GM10266 (cell line): Measurements from ENCODE around the gene UBE2QL1.

ENCODE experiments used
- DNase-seq: peaks from one replicate; pipeline ENCODE4 v3.0.0; 2012; ENCODE audit errors: extremely low spot score
- TF ChIP-seq, protein P1 (sequence below): IDR thresholded peaks from 2 replicates; pipeline ENCODE4 v1.5.1; 2012; ENCODE audit warnings: mild to moderate bottlenecking, low read depth; ENCODE audit not compliant: control insufficient read depth, insufficient read depth; ENCODE audit errors: missing control alignments

UBE2QL1 gene

DNA sequence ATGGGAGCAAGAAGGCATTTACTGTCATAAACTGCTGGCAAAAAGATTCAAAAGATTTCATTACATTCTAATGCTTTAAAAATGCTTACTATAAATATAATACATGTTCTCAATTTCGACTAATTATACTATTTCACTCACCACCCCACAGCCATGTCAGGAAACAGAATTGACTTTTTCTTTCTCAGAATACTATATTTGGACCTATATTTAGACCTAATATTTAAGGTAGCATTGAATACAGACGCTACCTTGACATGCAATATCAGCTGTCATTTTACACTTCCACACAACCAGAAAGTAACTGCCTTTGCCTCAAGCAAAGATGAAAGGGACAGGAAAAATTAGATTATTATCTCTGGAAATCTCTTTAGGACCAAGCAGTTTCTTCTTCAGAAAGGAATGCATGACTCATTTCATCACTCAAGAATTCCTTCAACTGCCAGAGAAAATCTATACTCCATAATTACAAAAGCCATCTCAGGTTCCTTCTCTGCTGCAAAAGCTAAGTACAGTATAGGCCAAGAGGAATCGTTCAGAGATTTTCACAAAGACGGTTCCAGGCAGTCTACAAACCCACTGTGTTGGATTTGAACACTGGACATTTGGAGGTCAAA is 11.8 kb upstream of the UBE2QL1 start:
- TF ChIP-seq, protein P1, sequence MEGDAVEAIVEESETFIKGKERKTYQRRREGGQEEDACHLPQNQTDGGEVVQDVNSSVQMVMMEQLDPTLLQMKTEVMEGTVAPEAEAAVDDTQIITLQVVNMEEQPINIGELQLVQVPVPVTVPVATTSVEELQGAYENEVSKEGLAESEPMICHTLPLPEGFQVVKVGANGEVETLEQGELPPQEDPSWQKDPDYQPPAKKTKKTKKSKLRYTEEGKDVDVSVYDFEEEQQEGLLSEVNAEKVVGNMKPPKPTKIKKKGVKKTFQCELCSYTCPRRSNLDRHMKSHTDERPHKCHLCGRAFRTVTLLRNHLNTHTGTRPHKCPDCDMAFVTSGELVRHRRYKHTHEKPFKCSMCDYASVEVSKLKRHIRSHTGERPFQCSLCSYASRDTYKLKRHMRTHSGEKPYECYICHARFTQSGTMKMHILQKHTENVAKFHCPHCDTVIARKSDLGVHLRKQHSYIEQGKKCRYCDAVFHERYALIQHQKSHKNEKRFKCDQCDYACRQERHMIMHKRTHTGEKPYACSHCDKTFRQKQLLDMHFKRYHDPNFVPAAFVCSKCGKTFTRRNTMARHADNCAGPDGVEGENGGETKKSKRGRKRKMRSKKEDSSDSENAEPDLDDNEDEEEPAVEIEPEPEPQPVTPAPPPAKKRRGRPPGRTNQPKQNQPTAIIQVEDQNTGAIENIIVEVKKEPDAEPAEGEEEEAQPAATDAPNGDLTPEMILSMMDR = no peak
- no peak for DNase-seq

DNA sequence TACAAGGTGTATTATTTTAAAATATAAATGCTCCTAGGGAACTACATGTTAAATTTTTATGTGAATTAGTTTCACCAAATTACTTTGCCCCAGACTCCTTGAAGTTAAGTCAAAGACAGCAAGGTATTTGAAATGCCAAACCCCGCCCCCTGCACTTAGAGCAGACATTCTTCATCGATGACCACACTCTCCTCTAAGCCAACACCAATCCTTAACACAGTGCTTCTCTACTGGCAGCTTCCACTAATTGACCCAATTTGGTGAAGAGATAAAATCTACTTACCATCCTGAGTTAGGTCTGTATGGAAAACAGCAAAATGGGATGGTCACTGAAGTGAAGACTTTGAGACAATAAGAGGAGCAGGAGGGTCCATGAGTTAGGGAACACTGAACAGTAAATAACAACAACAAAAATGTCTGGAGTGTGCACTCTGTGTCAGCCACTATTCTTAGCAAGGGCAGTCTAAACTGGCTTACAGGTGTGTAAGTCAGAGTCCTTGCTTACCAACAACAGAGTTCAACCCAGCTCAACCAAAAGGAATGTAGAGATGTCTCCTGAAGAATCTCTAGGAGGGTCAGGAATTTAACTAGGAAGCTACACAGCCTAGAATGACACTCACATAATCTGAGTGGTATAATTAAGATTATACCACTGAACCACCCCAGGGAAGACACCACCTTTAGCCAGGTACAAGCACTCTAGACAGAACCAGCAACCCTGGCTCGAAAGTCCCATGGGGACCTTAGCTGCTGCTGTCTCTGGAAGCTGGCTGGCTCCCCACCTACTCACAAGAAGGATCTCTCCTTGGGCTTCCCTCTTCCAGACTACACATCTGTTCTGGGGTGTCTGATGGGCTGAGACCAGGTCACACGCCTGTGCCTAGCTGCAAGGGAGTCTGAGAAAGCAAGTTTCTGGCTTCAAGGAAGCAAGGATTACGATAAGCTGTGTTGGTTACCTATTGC is 8.8 kb upstream of the UBE2QL1 start:
- TF ChIP-seq, protein P1 = no peak
- no peak for DNase-seq

DNA sequence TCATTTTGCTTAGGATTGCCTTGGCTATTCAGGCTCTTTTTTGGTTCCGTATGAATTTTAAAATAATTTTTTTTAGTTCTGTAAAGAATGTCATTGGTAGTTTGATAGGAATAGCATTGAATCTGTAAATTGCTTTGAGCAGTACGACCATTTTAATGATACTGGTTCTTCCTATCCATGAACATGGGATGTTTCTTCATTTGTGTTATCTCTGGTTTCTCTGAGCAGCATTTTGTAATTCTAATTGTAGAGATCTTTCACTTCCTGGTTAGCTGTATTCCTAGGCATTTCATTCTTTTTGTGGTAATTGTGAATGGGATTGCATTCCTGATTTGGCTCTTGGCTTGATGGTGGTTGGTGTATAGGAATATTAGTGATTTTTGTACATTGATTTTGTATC is 6.3 kb upstream of the UBE2QL1 start:
- TF ChIP-seq, protein P1 = no peak
- no peak for DNase-seq

DNA sequence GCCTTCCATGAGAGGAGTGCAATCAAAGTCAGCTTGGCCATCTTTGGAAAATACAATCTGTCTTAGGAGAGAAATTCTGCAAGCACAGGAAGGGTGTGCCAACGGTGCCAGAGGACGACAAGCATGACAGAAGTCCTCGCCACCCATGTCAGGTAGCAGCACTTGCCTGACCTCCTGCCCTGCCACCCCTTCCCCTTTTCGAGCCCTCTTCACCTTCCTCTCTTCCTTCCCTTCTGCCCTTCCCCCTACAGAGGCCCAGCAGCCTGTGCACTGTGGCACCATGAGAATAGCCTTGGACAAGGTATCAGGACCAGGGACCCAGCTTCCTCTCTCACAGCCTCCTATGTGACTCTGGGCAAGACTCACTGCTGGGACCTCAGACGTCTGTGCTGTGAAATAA is 5.3 kb upstream of the UBE2QL1 start:
- DNase-seq = no peak
- TF ChIP-seq, protein P1 = no peak

DNA sequence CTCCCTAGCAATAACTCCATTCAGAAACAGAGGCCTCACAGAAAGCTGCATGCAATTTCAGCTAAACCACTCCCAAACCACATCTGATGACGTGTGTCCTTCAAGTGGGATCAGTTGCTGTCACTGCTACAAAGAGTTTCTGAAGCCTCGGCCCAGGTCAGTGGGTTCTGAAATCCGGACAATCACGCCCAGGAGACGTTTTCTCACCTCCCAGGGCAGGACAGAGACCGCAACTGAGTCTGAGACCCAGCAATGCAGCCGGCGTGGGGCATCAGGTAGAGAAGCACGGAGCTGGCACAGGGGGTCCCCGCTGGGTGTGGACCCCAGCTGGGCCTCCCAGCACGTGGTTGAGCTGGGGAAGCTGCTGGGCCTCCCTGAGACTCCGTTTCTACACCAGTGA is 2.6 kb upstream of the UBE2QL1 start:
- TF ChIP-seq, protein P1 = no peak
- no peak for DNase-seq

DNA sequence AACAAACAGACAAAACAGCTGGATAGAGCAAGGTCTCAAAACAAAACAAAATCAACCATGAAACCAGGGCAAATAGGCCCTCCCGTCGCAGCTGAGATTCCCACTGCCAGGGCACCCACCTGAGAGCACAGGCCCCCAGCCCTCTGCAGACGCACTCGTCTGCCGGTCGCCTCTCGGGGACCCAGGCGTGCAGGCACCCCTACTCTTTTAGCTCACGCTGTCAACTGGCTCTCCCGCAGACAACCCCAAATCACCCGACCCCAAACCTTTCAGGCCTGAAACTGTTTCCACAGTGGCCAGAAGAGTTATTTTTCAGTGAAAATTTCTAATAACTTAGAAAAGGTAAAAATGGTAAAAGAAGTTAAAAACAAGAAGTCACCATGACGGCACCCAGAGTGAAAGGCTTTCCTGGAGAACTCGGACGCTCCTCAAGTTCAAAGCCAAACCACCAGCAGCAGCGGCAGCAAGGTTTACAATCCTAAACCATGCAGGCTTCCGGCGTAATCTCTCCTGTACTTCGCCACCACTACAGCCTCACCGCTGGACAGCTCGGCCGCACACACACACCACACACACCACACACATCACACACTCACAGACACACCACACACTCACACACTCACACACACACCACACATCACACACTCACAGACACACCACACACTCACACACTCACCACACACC is 1.9 kb upstream of the UBE2QL1 start:
- no peak for DNase-seq
- TF ChIP-seq, protein P1 = no peak
